Hematopoietic multipotent progenitor cell treated with erythropoietin and hydrocortisone succinate and interleukin-3 and kit ligand, for 8 days (in vitro differentiated cells): Measurements from ENCODE around the gene CELF1.
"Not testable (repeated sequence)": the region's sequence is repeated elsewhere in the genome, so short reads cannot be mapped to it uniquely, and the experiment has no call there.

Source experiments
- DNase-seq: peaks from one replicate; pipeline ENCODE4 v3.0.0-alpha.2; 2015

Gene CELF1

GRCh38 chr11:47536915-47537314 is 16.0 kb downstream of the CELF1 start:
- no peak for DNase-seq

GRCh38 chr11:47534704-47535251 is 18.2 kb downstream of the CELF1 start:
- peak; percentile 61 for DNase-seq

GRCh38 chr11:47533690-47534151 is 19.2 kb downstream of the CELF1 start:
- no peak for DNase-seq

GRCh38 chr11:47532597-47533213 is 20.2 kb downstream of the CELF1 start:
- DNase-seq = no peak

GRCh38 chr11:47531666-47532065 is 21.3 kb downstream of the CELF1 start:
- DNase-seq = no peak

GRCh38 chr11:47530721-47531120 is 22.2 kb downstream of the CELF1 start:
- DNase-seq = not testable (repeated sequence)

- DNase-seq = no peak
Measured at GRCh38 chr11:47529951-47530350, 23.0 kb downstream of the CELF1 start.

GRCh38 chr11:47527186-47527585 is 25.7 kb downstream of the CELF1 start:
- no peak for DNase-seq

- not testable (repeated sequence) for DNase-seq
Measured at GRCh38 chr11:47526032-47526431, 26.9 kb downstream of the CELF1 start.

- no peak for DNase-seq
Measured at GRCh38 chr11:47524291-47524874, 28.5 kb downstream of the CELF1 start.

- no peak for DNase-seq
Measured at GRCh38 chr11:47523490-47524225, 29.3 kb downstream of the CELF1 start.

GRCh38 chr11:47518212-47518964 is 34.5 kb downstream of the CELF1 start:
- DNase-seq = peak; percentile 39

GRCh38 chr11:47516984-47517853 is 35.7 kb downstream of the CELF1 start:
- DNase-seq = no peak

- no peak for DNase-seq
Measured at GRCh38 chr11:47516155-47516554, 36.8 kb downstream of the CELF1 start.

- peak; percentile 70 for DNase-seq
Measured at GRCh38 chr11:47514825-47515647, 37.9 kb downstream of the CELF1 start.

- DNase-seq = no peak
Measured at GRCh38 chr11:47512701-47513100, 40.2 kb downstream of the CELF1 start.

- no peak for DNase-seq
Measured at GRCh38 chr11:47511917-47512316, 41.0 kb downstream of the CELF1 start.

GRCh38 chr11:47510209-47510608 is 42.7 kb downstream of the CELF1 start:
- DNase-seq = no peak

- no peak for DNase-seq
Measured at GRCh38 chr11:47509077-47509536, 43.8 kb downstream of the CELF1 start.

- DNase-seq = no peak
Measured at GRCh38 chr11:47508240-47508957, 44.5 kb downstream of the CELF1 start.
